Coronary artery (tissue), 2 donors: ENCODE measurements around the gene C2CD2.
A peak's percentile ranks its signal among the peaks of the same experiment; 100 is the strongest.

Source experiments
- DNase-seq: peaks from one replicate; pipeline ENCODE4 v3.0.0-alpha.2; 2017; ENCODE audit warnings: low spot score
- H3K27ac ChIP-seq, 2 donors: fragments of 200-600 bp; sonication (generic); one replicate each; pipeline ENCODE4 v1.5.1; 2016 to 2019
- H3K4me3 ChIP-seq: fragments of 200-600 bp; sonication (generic); 2 replicates; pipeline ENCODE4 v1.5.1; 2016; ENCODE audit warnings: mild to moderate bottlenecking, moderate library complexity
- TF ChIP-seq, protein P1 (sequence below): fragments of 200-600 bp; sonication (generic); IDR thresholded peaks from one replicate; pipeline ENCODE4 v1.5.1; 2019; ENCODE audit warnings: antibody characterized with exemption

Gene C2CD2

GRCh38 chr21:41970106-41970391, 16.2 kb upstream of the C2CD2 start:
- no peak overlapping the region for H3K27ac ChIP-seq
- DNase-seq, result no peak
- no peak overlapping the region for H3K4me3 ChIP-seq
- TF ChIP-seq, protein P1, sequence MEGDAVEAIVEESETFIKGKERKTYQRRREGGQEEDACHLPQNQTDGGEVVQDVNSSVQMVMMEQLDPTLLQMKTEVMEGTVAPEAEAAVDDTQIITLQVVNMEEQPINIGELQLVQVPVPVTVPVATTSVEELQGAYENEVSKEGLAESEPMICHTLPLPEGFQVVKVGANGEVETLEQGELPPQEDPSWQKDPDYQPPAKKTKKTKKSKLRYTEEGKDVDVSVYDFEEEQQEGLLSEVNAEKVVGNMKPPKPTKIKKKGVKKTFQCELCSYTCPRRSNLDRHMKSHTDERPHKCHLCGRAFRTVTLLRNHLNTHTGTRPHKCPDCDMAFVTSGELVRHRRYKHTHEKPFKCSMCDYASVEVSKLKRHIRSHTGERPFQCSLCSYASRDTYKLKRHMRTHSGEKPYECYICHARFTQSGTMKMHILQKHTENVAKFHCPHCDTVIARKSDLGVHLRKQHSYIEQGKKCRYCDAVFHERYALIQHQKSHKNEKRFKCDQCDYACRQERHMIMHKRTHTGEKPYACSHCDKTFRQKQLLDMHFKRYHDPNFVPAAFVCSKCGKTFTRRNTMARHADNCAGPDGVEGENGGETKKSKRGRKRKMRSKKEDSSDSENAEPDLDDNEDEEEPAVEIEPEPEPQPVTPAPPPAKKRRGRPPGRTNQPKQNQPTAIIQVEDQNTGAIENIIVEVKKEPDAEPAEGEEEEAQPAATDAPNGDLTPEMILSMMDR, result no peak

- Histone ChIP-seq H3K27ac (no peak overlapping the region), H3K4me3 (no peak overlapping the region)
- DNase-seq, result no peak
- TF ChIP-seq, protein P1, result no peak
Observed at GRCh38 chr21:41967708-41968107, 13.9 kb upstream of the C2CD2 start.

- DNase-seq, result no peak
Observed at GRCh38 chr21:41966872-41967621, 13.2 kb upstream of the C2CD2 start.

DNA sequence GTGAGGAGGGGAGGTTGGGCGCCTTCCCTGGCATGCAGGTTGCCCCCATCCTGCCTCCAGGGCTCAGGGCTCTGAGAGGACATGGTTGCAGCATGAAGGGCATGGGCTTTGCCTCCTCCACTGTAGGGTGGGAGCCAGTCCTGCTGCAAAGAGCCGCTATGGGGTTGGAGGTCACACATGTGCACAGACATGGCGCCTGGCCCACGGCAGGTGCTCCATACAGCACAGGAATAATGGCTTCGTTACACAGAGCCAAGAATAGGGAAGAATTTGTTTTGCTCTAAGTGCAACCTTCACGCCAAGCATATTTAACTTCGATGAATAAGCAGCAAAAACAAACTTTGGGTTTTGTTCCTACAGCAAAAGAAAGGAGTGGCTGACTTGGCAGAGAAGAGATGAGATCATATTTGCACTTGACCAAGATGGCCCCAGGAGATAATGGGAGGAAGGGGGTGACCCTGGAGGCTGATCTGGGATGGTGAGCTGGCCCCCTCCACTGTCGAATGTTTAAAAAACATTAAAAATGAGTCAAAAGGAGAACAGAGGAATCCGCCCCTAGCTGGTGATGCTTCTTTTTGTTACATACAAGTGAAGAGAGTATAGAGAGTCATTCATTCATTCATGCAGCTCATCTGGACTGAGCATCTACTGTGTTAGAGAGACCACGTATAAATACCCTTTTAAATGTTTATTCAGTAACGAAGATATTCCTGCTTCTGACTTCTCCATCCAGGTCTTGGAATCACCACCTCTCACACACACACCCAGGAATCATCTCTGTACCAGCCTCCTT, 12.4 kb upstream of the C2CD2 start:
- no peak overlapping the region for H3K27ac ChIP-seq
- no peak overlapping the region for H3K4me3 ChIP-seq
- TF ChIP-seq, protein P1, result no peak
- peak; percentile 57 for DNase-seq

More at GRCh38 chr21:41966872-41967621, 13.2 kb upstream of the C2CD2 start:
- TF ChIP-seq, protein P1, result no peak
- no peak overlapping the region for H3K4me3 ChIP-seq
- no peak overlapping the region for H3K27ac ChIP-seq

DNA sequence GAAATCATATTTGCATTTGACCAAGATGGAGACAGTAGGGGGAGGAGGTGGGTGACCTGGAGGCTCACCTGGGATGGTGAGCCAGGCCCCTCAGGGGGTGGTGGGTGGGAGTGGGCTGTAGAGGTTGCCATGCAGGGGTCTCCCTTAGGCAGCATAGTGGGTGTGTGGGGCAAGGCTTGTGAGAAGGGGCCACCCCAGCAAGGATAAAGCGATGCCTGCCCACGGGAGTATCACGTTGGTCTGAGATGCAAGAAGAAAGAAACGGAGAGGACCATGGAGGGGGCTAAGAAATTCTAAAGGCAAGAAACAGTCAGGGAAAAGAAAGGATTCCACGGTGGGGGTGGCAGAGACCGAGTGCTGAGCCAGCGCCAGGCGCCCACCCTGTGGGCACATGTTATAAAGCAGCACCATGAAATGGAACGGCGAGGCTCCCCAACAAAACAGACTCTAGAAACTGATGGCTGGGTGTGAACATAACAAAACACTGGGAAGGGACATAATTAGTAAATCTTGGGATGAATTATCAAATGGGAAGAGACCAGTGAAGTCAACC, 11.7 kb upstream of the C2CD2 start:
- H3K27ac ChIP-seq, result no peak overlapping the region

DNA sequence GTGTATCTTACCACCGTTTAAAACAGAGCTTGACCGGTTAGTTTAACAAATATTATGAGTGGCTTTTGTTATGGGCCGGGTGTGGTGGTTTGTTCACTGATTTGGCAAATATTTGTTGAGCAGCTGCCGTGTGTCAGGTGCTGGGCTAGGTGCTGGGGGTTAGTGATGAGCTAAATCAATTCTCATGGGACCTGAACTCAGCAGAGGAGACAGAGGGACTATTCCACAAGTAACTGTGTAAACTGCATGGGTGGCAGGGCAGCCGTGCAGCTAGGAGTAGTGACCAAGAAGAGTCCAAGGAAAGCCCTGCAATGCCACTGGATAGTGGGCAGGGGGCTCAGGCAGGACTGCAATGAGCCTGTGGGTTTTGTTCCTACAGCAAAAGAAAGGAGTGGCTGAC, 11.2 kb upstream of the C2CD2 start:
- no peak overlapping the region for H3K4me3 ChIP-seq
- H3K27ac ChIP-seq, result no peak overlapping the region
- TF ChIP-seq, protein P1, result no peak
- DNase-seq, result no peak

More for the DNA sequence above, 11.7 kb upstream of the C2CD2 start:
- TF ChIP-seq, protein P1, result no peak
- DNase-seq, result no peak
- H3K4me3 ChIP-seq, result no peak overlapping the region
